Measurements from ENCODE around the gene TP53AIP1.

Gene TP53AIP1, protein sequence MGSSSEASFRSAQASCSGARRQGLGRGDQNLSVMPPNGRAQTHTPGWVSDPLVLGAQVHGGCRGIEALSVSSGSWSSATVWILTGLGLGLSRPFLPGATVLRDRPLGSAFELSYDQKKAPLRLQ

DNA sequence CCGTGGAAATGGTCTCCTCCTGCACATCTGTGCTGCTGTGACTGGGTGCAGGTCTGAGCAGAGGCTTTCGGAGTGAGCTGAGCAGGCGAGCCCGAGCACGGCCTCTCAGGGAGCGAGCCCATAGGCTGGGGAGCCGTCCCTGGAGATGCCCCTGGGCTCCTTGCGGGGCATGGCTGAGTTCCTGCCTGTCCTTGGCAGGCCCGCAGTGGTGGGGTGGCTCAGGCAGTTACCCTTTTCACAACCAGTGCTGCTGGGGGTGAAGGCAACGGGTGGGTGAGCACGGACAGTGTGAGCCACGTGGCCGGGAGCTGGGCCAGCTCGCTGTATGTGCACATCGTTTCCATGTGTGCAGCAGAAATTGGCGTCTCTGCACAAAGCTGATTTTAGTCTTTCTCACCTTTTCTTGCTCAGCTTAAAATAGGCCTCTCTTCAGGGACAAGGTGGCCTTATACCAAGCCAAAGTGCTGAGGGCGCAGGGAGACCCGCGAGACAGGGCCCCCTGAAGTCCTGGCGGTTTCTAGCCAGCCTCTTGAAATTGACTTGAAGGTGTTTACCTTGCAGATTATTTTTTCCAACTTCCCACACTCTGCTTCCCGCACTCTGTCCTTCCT is at the start of gene TP53AIP1:
TSS of gene TP53AIP1 (minus strand) at position 55 of the 611 bp plus-strand sequence. CDS start 5,053 bp downstream, outside the sequence.
- no peak for DNase-seq (ENCODE audit: low read depth in 2 of 2)

DNA sequence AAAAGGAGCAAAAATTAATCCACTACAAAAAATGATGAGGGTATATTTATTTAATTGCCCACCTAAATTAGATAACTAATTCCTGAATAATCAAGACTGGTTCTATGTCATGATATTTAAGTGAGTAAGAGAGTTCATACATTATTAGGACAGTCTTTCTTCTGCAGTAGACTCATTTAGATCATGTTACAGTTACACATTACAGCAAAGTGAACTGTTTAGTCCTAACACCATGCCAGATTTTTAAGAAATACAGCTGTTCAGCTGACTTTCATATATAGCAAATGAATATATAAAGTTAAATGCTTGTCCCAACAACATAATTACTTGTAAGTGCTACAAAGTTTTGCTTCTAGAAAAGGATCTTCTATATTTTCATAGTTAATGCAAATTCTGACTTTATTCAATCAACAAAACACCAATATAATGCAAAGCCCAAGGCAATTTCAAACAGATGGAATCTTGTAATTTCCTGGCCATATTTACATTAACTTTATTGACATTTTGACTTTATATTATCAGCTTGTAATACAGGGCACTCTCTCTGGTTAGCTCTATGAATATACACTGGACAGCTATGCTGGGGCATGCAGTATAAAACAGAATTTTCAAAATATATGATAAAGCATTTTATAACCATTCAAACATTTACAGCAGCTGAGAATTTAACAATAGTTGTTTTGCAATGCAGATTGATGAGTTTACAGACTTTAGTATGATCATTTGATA is 45.7 kb upstream of the TP53AIP1 start:
- DNase-seq (ENCODE audit: low read depth in 2 of 2) = no peak

DNA sequence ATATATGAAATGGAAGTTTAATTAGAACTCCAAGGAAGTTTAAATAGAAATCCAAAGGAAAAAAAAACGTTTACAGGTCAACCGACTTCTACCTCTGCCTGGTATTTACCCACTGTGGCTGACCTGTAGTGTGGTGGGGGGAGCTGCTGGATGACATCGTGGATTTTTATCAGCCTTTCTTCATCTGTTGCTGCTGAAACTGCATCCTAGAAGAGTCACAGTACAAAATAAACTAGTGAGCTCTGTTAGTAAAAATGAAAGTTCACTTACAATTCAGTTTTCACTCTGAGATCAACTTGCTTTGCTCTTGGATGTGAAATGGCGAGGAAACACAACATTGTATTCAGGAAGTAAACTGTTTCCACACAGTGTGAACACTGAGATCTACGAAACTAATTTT is 43.2 kb upstream of the TP53AIP1 start:
- no peak for DNase-seq (ENCODE audit: low read depth in 2 of 2)

DNA sequence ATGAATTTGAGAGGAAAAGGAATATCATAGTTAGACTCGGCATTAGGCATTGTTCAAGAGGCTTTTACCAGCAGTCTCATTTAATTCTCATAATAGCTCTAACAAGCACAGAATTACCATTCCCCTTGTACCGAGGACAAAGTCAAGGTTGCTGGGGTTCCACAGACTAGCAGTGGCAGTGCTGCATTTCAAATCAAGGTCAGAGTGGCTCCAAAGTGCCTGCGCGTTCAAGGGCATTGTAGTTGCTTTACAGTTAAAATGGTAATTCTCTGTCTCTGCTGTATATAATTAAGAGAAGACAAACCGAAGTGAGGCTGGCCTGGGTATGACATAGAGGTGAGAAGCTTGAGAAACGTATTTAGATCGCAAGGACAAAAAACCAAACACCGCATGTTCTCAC is 40.4 kb upstream of the TP53AIP1 start:
- DNase-seq (ENCODE audit: low read depth in 2 of 2) = no peak

DNA sequence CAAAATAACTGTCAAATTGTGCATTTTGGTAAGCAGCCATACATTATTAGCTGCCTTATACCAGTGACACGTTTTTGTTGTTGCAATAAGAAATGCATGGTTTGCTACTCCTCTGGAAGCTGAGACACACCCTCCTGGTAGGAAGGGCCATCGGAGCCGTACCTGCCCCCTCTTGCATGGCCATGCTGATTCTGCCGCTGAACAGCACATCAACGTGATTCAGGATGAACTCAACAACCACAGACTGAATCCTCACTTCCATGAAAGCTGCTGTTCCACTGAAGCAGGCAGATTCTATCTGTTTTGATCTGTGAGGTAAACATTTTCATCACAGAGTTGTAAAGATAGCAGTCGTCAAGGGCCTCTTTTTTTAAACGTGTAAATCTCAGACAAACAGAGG is 38.6 kb upstream of the TP53AIP1 start:
- DNase-seq (ENCODE audit: low read depth in 2 of 2) = no peak

DNA sequence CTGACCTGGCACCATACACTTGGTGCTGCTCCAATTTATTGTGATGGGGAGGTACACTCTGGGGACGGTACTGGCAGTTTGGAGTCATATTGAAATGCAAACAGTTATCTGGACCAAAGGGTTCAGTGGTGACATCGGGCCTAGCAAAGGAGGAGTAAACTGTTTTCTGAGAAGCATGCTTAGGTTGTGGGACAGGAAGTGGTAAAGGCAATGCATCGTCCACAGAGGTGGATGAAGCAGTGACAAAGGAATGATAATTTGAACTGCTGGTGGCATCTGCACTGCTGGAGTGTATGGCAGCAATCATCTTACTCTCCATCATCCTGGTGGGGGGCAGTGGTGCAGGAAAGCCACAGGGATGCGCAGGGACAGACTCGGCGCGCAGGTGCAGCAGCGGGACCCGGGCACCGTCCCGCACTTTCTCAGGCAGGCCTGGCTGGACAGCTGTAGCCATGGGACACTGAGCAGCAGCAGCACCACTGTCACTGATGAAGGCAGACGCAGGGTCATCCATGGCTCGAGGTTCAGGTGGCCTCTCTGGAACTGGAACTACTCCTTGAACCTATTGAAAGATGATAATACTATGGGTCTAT is 28.0 kb upstream of the TP53AIP1 start:
- DNase-seq (ENCODE audit: low read depth in 2 of 2) = no peak

DNA sequence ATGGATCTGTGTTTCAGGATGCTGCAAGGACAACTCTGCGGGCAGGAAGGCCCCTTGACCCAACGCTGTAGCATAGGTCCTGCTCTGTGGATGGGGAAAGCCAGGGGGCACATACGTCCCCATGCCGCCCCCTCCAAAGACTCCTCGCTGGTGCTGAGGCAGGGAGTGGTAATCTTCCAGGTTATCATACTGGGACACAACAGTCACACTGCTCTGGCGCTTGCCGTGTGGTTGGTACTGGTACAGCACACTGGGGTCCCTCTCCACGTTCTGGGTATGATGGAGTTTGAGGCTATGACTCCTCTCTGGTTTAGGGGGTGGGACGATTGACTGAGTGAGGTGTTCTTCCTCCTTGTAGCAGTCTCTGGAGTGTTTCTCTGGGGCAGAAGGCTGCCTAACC is 26.2 kb upstream of the TP53AIP1 start:
- DNase-seq (ENCODE audit: low read depth in 2 of 2) = no peak

DNA sequence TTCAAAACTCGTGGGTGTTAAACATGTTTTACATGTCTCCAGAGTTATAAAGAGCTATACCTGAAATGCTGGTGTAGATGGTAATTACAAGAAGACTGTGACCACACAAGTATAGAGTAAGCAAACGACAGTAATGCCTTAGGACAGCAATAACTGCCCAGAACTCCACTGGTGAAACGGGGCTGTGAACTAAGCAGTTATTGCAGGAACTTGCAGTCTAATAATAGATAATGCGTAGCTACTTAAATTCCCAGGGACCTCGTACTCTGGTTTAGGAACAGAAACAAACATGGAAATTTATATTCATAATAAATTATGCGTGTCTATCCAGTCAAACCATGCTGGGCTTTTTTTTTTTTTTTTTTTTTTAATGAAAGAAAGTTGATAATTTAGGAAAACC is 24.9 kb upstream of the TP53AIP1 start:
- no peak for DNase-seq (ENCODE audit: low read depth in 2 of 2)

DNA sequence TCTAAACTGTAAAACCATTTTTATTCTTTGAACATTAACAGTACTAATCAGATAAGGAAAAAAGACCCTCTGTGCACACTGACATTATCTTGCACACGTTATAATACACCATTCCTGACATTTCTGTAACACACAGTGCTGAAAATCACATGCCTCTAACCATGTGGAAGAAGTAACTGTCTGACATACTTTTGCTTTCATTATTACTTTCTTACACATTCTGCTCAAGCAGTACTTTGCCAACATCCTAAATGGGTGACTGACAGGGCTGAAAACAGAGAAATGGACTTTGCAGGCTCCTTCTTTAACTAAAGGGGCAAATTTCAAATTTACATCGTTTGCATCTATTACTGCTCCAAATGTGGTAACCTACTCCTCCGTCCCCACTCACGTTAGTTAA is 22.8 kb upstream of the TP53AIP1 start:
- DNase-seq (ENCODE audit: low read depth in 2 of 2) = no peak

DNA sequence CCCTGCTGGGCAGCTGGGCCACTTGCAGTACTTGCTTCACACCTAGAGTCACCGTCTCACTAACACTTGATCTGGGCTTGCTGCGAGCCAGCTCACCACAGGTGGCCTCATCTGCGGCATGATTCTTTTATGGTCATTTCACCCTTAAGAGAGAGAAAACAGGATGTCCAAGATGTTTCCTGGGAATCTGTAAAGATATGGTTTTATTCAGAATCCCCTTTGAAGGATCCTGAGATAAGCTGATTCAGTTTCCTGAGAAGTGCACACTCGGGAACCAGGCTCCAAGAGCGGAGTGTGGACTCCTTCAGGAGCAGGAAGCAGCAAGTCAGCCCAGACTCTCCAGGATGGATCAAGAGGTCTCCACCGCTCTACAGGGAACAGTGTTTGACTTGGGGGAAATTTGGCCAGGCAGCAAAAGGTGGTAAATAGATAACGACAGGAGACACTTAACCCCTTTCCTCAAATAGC is 21.8 kb upstream of the TP53AIP1 start:
- no peak for DNase-seq (ENCODE audit: low read depth in 2 of 2)

DNA sequence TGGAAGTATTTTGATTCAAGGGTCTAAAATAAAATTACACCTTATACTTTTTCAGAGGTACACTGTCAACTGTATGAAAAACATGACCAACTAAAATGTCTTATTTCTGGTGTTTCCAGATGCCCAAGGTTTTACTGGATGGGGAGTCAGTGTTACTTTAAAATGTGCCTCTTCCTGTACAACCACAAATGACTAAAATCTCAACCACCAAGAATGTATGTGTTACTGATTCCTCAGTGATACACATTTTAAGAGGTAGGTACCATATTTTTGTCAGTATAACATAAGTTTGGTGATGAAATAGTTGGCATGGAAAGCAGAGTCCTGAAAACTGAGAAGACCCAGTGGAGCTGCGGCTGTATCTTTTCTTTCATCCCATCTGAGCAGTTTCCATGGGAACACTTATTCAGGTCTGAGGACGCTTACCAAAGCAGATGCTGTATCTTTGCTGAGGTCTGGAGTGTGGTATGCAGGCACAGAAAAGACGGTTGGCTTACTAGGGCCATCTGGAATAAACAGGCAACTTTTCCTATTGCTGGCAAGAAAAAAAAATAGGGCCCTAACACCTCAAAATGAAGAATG is 21.2 kb upstream of the TP53AIP1 start:
- DNase-seq (ENCODE audit: low read depth in 2 of 2) = no peak

DNA sequence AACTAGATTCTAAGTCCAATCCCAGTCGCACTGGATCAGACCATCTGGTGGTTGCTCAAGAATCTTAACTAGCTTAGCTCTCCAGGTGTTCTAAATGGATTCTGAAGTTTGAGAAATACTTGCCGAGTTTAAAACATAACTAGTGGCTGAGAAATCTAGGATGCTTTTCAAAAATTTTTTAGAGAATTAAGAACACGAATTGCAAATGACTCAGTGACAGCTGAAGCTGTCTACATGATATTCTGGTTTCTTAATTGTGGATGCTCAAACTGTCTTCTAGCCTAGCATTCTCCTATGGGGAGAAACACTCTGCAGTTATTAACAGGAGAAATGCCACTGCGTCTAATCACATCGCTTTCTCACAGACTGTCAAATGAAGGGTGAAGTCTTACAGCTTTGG is 20.2 kb upstream of the TP53AIP1 start:
- no peak for DNase-seq (ENCODE audit: low read depth in 2 of 2)

DNA sequence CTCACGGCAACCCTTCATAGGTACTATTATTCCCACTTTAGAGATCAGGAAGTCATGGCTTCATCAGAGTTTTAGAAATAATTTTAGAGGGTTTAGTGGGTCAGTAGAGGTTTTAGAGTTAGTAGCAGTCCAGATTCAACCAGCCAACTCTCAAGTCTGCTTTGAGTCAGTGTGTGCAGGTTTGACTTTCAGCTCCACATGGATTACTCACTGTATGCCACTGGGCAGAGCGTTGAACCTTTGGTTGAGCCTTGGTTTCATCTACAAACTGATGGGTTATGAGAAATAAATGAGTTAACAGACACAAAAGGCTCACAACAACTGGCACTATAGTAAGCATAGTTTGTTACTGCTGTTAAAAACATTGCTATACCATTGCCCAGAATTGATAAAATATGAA is 19.0 kb upstream of the TP53AIP1 start:
- DNase-seq (ENCODE audit: low read depth in 2 of 2) = no peak

DNA sequence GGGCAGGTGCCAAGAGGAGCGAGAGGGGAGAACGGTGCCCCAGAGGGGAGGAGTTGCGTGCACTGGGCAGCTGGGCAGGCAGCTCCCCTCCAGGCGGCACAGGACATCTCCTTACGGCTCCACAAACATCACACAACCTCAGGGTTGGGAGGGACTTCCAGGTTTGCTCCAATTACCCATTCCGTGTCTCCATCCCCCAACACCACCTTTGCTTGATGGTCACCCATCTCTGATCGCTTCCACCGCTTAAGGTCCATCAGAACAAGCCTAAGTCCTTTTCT is 14.5 kb upstream of the TP53AIP1 start:
- no peak for DNase-seq (ENCODE audit: low read depth in 2 of 2)

DNA sequence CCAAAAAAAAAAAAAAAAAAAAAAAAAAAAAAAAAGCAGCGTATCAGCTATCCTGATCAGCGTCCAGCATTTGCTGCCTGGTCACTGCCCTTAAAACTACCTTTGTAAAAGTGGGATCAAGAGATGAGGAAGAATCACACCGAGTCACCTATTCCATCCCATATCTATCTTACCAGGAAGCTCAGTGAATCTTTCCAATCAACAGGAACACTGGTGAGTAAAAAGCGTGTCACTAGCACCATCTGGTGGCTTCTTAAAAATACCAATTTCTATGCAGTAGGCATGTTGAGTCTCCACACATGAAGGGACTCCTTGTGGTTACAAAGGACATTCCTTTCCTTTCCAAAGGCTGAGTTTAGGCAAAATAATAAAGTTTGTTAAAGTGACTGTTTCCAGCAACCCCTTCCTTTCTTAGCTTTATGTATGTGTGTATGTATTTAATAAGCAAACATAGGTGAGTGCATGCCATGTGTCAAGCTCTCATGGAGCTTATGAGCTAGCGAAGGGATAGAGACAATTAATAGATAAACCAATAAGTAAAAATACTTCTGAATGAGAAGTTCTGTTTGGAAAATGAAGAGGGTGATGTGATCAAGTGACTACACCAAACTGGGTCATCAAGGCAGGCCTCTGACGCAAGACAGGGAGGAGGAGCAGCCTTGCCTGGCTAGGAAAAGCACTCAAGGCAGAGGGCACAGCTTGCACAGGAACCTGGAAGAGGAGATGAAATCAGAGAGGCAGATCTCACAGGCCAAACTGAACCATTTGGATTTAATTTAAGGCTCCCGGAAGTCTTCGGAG is 13.9 kb upstream of the TP53AIP1 start:
- no peak for DNase-seq (ENCODE audit: low read depth in 2 of 2)

DNA sequence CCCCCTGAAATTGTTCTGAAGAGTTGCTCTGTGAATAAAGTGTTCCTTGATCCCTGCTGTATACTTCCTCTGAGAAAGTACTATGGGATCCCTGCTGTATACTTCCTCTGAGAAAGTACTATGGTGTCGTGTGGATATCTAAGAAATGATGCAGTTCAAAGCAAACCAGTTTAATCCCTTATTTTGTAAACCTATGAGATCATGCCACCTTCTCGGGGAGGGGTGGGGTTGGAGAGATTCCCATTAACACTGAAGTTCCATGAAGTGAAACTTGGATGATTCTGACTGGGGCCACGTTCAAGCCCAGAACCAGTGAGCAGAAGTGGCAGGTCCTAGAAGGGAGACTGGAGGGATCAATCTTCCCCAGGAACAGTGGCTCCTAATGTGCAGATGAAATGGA is 13.0 kb upstream of the TP53AIP1 start:
- DNase-seq (ENCODE audit: low read depth in 2 of 2) = no peak

DNA sequence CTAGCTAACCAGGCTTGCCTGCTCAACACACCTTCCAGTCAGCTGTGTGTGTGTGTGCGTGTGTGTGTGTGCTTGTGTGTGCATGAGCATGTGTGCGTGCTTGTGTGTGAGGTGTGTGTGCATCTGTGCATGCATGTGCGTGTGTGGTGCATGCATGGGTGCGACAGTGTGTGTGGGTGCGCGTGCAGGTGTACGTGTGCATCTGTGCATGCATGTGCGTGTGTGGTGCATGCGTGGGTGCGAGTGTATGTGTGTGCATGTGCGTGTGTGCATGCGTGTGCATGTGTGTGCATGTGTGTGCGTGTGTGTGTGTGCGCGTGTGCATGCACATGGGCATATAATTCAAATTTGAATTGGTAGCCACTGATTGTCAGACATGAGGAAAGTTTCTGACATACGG is 10.5 kb upstream of the TP53AIP1 start:
- no peak for DNase-seq (ENCODE audit: low read depth in 2 of 2)

DNA sequence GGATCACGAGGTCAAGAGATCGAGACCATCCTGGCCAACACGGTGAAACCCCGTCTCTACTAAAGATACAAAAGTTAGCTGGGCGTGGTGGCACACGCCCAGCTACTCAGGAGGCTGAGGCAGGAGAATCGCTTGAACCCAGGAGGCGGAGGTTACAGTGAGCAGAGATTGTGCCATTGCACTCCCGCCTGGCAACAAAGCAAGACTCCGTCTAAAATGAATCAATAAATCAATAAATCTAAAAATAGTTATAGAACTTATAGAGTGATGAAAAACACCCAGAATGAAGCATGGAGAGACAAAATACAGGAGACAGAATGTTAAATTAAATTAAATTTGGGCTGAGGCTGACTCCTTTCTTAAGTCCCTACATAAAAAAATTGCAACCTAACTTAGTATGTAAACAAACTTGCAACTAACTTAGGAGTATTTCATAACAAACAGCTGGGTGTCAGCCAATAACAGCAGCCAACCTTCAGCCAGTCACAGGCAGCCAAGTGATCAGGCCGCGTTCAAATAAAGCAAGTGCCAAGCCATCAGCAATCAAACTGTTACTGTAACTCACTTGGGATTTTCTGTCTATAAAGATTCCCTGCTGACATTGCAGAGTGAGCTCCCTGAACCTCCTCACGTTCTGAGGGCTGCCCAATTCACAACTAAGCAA is 7.3 kb upstream of the TP53AIP1 start:
- DNase-seq (ENCODE audit: low read depth in 2 of 2) = no peak

DNA sequence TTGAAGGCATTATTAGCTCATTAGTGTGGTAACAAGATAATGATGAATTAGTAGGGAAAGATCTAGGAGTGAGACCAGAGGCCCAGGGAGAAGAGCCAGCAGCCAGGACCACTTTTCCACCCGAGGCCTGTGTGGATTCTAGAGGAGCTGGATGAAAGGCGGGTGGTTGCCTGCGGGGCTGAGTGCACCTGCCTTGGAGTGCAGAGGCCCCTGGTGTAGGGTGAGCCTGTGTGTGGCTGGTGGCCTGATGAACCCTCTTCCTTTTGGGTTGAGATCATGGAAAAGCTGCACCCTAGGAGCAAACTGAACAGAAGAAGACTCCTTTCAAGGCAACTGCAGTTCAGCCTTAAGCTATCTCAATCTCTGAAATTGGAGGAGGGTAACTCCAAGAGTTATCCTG is 5.9 kb upstream of the TP53AIP1 start:
- no peak for DNase-seq (ENCODE audit: low read depth in 2 of 2)

DNA sequence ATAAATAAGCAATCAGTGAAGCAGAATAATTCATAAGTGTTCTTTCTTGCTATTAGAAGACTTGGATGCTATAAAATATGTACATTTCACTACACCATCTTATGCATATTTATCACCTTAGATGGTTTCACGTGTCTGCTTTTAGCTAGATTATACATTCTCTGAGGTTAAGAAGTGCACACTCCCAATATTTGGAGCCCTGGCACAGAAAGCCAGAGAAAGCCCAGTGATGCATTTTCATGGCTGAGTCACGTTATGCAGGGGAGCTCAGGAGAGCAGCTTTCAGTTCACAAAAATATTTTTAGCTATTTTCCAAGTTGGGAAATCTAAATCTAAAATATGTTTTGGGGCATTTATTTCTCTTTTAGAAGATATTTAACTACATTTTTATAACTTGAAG is 5.1 kb upstream of the TP53AIP1 start:
- no peak for DNase-seq (ENCODE audit: low read depth in 2 of 2)

DNA sequence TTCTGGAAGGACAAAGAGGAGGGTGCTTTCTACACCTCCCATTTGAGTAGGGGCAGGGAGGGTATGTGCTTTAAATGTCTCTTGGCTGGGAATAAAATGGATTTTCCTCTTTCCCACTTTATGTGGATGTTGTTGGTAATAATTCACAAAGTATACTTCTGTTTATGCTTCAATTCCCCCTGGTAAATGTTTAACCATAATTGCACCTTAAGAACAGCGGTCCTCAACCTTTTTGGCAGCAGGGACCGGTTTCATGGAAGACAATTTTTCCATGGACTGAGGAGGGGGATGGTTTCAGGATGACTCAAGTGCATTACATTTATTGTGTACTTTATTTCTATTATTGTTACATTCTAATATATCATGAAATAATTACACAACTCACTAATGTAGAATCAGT is 4.0 kb upstream of the TP53AIP1 start:
- no peak for DNase-seq (ENCODE audit: low read depth in 2 of 2)

Data from stimulated activated CD8-positive, alpha-beta memory T cell treated with anti-CD3 and anti-CD28 coated beads, Interleukin-2, amount 100 ng/mL, for 48 hours (primary cell).